Progenitor cell of endocrine pancreas (in vitro differentiated cells): ENCODE data around the gene PLEKHH3. TPM values are rescaled to one million over a fixed set of nuclear protein-coding genes. Genes with fewer than 3 reads are reported as not detected.
"Not testable (repeated sequence)": the region's sequence is repeated elsewhere in the genome, so short reads cannot be mapped to it uniquely, and the experiment has no call there.

ENCODE experiments used
- DNase-seq: peaks from one replicate; pipeline ENCODE4 v3.0.0; 2021; ENCODE audit warnings: low spot score; ENCODE audit not compliant: unreplicated experiment
- H3K27ac Mint-ChIP-seq: 2 replicates; pipeline ENCODE4 v1.8.0; 2021; ENCODE audit warnings: mild to moderate bottlenecking, moderate library complexity, mixed read lengths
- H3K27me3 Mint-ChIP-seq: 2 replicates; pipeline ENCODE4 v1.8.0; 2021; ENCODE audit warnings: mixed read lengths
- H3K36me3 Mint-ChIP-seq: 2 replicates; pipeline ENCODE4 v1.8.0; 2022; ENCODE audit warnings: mixed read lengths; ENCODE audit not compliant: insufficient read depth
- H3K4me1 Mint-ChIP-seq: 2 replicates; pipeline ENCODE4 v1.8.0; 2021; ENCODE audit warnings: low read depth, mixed read lengths
- H3K4me3 Mint-ChIP-seq: 2 replicates; pipeline ENCODE4 v1.8.0; 2021; ENCODE audit warnings: low read depth, mild to moderate bottlenecking, moderate library complexity, mixed read lengths
- H3K9me3 Mint-ChIP-seq: 2 replicates; pipeline ENCODE4 v1.8.0; 2021; ENCODE audit warnings: low read depth, mixed read lengths
- total RNA-seq: library from RNA; stranded (reverse); gene quantifications from 2 replicates; pipeline ENCODE4 v1.2.1, GENCODE V29; 2021
- TF ChIP-seq, protein P1 (sequence below): fragments of 200-600 bp; sonication (generic); IDR thresholded peaks from one replicate; pipeline ENCODE4 v1.5.0; 2021; ENCODE audit warnings: antibody characterized with exemption, mild to moderate bottlenecking; ENCODE audit not compliant: unreplicated experiment

PLEKHH3 gene
- total RNA-seq, 1 donor from 2014 or later: 14.1 TPM

DNA sequence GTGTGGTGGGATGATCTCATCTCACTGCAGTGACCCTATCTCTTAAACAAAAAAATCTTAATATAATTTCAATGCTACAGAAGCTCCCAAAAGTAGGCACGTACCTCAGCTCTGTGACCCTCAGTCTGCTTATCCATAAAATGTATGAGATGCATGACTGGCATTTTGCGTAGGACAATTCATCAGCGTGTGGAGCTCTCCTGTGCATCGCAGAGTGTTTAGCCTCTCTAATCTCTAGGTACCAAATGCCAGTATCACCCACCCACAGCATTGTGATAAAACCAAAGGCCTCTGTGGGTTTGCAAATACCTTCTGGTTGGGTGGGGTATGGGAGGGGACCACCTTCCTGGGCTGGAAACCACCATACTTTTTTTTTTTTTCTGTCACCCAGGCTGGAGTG, 36.7 kb downstream of the PLEKHH3 start:
- H3K36me3 Mint-ChIP-seq: no peaks in the 10 kb centered on the region
- H3K9me3 Mint-ChIP-seq: no peaks in the 10 kb centered on the region

DNA sequence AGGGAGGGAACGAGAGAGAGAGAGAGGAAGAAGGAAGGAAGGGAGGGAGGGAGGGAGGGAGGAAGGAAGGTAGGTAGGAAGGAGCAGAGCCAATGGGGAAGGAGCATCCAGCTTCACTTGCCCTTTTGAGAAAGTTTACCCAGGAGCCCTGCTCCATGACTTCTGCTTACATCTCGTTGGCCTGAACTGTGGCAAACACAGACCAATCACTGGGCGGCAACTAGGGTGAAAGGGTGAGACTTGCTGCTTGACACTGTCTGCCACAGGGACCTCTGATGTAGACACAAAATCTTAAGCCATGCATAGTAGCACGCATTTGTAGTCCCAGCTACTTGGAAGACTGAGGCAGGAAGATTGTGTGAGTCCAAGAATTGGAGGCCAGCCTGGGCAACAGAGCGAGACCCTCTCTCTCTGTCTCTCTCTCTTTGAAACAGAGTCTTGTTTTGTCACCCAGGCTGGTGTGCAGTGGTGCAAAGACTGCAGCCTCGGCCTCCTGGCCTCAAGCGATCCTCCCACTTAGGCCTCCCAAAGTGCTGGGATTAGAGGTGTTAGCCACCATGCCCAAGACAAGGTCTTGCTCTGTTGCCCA, 37.2 kb downstream of the PLEKHH3 start:
- Mint-ChIP-seq H3K9me3 (no peaks in the 10 kb centered on the region), H3K27ac (no peak overlapping the region), H3K4me3 (no peak overlapping the region), H3K36me3 (no peaks in the 10 kb centered on the region), H3K4me1 (peaks cover 3% of the 10 kb centered on the region), H3K27me3 (peaks cover 9% of the 10 kb centered on the region)
- DNase-seq: no peak
- TF ChIP-seq, protein P1, sequence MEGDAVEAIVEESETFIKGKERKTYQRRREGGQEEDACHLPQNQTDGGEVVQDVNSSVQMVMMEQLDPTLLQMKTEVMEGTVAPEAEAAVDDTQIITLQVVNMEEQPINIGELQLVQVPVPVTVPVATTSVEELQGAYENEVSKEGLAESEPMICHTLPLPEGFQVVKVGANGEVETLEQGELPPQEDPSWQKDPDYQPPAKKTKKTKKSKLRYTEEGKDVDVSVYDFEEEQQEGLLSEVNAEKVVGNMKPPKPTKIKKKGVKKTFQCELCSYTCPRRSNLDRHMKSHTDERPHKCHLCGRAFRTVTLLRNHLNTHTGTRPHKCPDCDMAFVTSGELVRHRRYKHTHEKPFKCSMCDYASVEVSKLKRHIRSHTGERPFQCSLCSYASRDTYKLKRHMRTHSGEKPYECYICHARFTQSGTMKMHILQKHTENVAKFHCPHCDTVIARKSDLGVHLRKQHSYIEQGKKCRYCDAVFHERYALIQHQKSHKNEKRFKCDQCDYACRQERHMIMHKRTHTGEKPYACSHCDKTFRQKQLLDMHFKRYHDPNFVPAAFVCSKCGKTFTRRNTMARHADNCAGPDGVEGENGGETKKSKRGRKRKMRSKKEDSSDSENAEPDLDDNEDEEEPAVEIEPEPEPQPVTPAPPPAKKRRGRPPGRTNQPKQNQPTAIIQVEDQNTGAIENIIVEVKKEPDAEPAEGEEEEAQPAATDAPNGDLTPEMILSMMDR: no peak

More for the DNA sequence above, 36.7 kb downstream of the PLEKHH3 start:
- no peak overlapping the region for H3K4me3 Mint-ChIP-seq
- peaks cover 9% of the 10 kb centered on the region for H3K27me3 Mint-ChIP-seq
- TF ChIP-seq, protein P1: no peak
- peaks cover 3% of the 10 kb centered on the region for H3K4me1 Mint-ChIP-seq
- DNase-seq: no peak
- no peak overlapping the region for H3K27ac Mint-ChIP-seq

- TF ChIP-seq, protein P1: no peak
- Mint-ChIP-seq H3K27ac (peak overlapping the region; percentile 85), H3K4me1 (peaks cover 8% of the 10 kb centered on the region), H3K9me3 (no peaks in the 10 kb centered on the region), H3K27me3 (no peaks in the 10 kb centered on the region), H3K4me3 (no peak overlapping the region), H3K36me3 (no peaks in the 10 kb centered on the region)
- no peak for DNase-seq
Observed at GRCh38 chr17:42632949-42633444, 43.8 kb downstream of the PLEKHH3 start.

DNA sequence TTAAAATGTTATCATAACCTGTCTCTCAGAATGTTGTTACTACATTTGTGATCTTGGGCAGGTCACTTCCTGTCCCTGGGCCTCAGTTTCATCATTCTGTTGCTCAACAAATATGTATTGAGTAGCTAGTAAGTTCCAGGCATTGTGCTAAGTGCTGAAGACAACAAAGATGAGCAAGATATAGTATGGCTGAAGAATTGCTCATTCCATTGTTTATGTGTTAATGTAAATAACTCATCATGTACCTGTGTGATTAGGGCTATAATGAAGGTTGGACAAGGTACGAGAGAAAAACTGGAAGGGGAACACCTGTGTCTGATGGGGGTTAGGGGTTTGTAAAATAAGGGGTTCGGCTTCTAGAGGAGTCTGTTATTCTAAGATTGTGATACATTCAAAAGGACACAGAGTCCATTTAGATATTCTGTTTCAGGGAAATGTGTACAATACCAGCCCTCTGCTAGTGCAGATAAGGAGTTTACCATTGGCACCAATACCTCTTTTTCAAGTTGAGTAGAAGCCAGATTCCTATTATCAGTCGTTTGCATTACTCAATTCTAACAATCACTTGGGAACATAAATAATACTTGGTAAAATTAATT, 47.3 kb downstream of the PLEKHH3 start:
- H3K9me3 Mint-ChIP-seq: no peaks in the 10 kb centered on the region
- no peaks in the 10 kb centered on the region for H3K27me3 Mint-ChIP-seq
- no peak overlapping the region for H3K4me3 Mint-ChIP-seq
- no peaks in the 10 kb centered on the region for H3K36me3 Mint-ChIP-seq
- DNase-seq: no peak
- no peak overlapping the region for H3K27ac Mint-ChIP-seq
- peaks cover 8% of the 10 kb centered on the region for H3K4me1 Mint-ChIP-seq
- TF ChIP-seq, protein P1: no peak

- H3K36me3 Mint-ChIP-seq, H3K27me3 Mint-ChIP-seq, H3K4me1 Mint-ChIP-seq, H3K4me3 Mint-ChIP-seq, H3K9me3 Mint-ChIP-seq, DNase-seq: not testable (repeated sequence)
- peak overlapping the region; percentile 5 for H3K27ac Mint-ChIP-seq
Observed at GRCh38 chr17:42627032-42627764, 49.6 kb downstream of the PLEKHH3 start.
